Measurements from ENCODE around the gene ACOT9.
"Not testable (repeated sequence)": the region's sequence is repeated elsewhere in the genome, so short reads cannot be mapped to it uniquely, and the experiment has no call there.

The ACOT9 gene

DNA sequence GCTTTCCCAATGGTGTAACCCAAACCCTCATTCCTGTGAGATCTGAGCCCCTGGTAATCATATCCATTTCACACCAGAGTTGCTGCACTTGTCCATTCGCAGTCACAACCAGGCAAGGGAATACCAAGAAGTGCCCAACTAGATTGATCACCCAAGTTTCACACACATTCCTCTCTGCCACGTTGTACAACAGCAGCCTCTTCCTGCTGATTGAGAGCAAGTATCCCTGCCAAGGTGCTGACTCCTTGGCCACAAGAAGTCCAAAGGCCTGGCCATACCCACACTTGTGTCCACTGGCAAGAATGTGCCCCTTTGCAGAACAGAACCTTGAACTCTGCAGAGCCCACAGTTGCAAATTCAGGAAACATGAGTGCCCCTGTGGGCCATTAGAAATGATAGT, 6.5 kb upstream of the ACOT9 start:
- Mint-ChIP-seq H3K27ac (no peak overlapping the region), H3K4me3 (no peak overlapping the region), H3K36me3 (no peaks in the 10 kb centered on the region), H3K4me1 (peaks cover 5% of the 10 kb centered on the region), H3K9me3 (no peaks in the 10 kb centered on the region), H3K27me3 (no peaks in the 10 kb centered on the region)
- no peak for DNase-seq (ENCODE audit: low spot score in 2 of 2)
- ATAC-seq (ENCODE audit: low read depth), result no peak

DNA sequence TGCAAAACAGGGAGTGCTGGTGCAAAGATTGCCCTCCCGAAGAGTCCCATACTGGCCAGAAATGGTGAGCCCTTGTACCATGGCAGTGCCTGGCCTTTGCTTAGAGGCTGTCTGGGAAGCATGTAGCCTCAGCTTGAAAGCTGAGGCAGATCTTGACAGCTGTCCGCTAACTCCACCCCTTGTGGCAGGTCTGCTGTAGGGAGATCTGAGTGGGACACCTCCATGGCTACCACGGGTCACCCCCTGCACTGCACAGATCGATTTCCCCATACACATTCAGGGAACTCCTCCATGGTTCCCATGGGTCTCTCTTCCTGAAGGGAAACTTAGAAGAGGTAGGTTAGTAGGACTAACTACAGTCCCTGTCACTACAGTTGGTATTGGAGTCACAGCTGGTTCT, 6.1 kb upstream of the ACOT9 start:
- H3K4me1 Mint-ChIP-seq, result peaks cover 5% of the 10 kb centered on the region
- no peaks in the 10 kb centered on the region for H3K27me3 Mint-ChIP-seq
- DNase-seq (ENCODE audit: low spot score in 2 of 2) (no peak), ATAC-seq (ENCODE audit: low read depth) (no peak)
- no peak overlapping the region for H3K4me3 Mint-ChIP-seq
- no peaks in the 10 kb centered on the region for H3K9me3 Mint-ChIP-seq
- no peak overlapping the region for H3K27ac Mint-ChIP-seq
- no peaks in the 10 kb centered on the region for H3K36me3 Mint-ChIP-seq

DNA sequence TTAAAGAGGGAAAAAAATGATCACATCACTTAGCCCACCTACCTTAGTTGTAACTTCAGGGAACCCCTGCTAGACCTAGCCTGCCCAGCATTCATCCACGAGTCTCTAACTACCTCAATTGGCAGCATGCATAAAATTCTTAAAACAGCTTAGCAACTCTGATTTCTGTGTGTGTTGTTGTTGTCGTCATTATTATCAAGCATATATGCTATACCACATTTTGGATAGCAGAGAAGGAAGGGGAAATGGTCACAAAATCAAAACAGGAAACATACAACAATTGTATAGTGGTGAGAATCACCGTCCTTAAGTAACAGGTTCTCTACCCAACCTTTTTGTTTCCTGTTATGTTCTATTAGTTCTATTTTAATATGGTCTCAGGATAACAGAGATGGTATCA, 2.7 kb upstream of the ACOT9 start:
- Mint-ChIP-seq H3K27me3 (no peaks in the 10 kb centered on the region), H3K36me3 (no peaks in the 10 kb centered on the region), H3K27ac (peak overlapping the region; percentile 64), H3K9me3 (no peaks in the 10 kb centered on the region), H3K4me1 (peaks cover 12% of the 10 kb centered on the region), H3K4me3 (no peak overlapping the region)
- ATAC-seq (ENCODE audit: low read depth), result peak; percentile 18
- DNase-seq (ENCODE audit: low spot score in 2 of 2), result no peak

DNA sequence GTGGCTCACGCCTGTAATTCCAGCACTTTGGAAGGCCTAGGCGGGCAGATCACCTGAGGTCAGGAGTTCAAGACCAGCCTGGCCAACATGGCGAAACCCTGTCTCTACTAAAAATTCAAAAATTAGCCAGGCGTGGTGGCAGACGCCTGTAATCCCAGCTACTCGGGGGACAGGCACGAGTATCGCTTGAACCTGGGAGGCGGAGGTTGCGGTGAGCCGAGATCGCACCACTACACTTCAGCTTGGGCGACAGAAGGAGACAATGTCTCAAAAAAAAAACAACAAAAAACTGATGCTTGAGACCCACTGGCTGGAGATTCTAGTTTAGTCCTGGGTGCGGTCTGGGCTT, 521 bp upstream of the ACOT9 start:
- H3K27ac Mint-ChIP-seq, result peak overlapping the region; percentile 92
- not testable (repeated sequence) for H3K36me3 Mint-ChIP-seq; H3K27me3 Mint-ChIP-seq; DNase-seq (ENCODE audit: low spot score in 2 of 2); ATAC-seq (ENCODE audit: low read depth); H3K9me3 Mint-ChIP-seq
- peak overlapping the region; percentile 87 for H3K4me3 Mint-ChIP-seq
- H3K4me1 Mint-ChIP-seq, result peaks cover 15% of the 10 kb centered on the region

DNA sequence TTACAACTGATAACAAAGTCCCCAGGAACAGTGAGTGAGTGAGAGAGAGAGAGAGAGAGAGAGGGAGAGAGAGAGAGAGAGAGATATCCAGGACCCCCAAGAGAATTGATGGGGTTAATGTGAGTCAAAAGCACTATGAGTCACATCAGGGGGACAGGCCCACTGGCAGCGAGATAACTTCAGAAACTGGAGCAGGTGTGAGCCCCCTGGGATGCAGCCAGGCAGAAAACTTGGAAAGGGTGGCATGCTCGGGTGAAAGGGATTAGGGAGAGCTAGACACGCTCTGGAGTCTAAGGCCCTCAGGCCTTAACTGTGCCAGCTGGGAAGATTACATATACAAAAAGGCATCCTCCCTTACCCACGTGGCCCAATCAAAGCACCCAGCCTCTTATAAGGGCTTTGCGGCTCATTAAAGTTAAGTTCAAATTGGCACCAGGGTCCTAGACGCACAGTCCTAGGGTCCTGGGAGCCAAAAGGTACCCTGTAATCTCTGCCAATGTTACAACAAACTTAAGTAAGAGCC, 841 bp downstream of the ACOT9 start:
- no peaks in the 10 kb centered on the region for H3K27me3 Mint-ChIP-seq
- no peaks in the 10 kb centered on the region for H3K9me3 Mint-ChIP-seq
- H3K27ac Mint-ChIP-seq, result peak overlapping the region; percentile 92
- DNase-seq (ENCODE audit: low spot score in 2 of 2), result no peak
- peak overlapping the region; percentile 87 for H3K4me3 Mint-ChIP-seq
- ATAC-seq (ENCODE audit: low read depth), result no peak
- H3K4me1 Mint-ChIP-seq, result peaks cover 15% of the 10 kb centered on the region
- peaks cover 2% of the 10 kb centered on the region for H3K36me3 Mint-ChIP-seq

DNA sequence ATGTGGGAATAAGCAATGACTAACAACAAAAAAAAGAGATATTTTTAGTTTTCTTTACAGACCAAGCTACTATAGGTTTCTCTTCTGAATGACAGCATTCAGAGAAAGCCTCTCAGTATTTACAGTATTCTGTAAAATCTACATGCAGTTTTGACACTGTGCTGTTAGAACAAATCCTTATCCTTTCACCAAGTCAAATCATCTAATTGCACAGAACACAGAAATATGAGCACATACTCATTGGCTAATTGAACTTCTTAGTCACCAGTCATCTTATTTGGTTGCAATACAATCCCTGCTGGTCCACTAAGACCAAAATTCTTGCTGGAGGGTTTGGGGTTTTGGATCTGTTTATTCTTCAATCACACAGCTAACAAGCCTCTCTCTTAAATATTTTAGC, 5.7 kb downstream of the ACOT9 start:
- no peaks in the 10 kb centered on the region for H3K9me3 Mint-ChIP-seq
- H3K36me3 Mint-ChIP-seq, result peaks cover 5% of the 10 kb centered on the region
- H3K4me1 Mint-ChIP-seq, result peaks cover 16% of the 10 kb centered on the region
- ATAC-seq (ENCODE audit: low read depth) (no peak), DNase-seq (ENCODE audit: low spot score in 2 of 2) (no peak)
- H3K4me3 Mint-ChIP-seq, result no peak overlapping the region
- H3K27me3 Mint-ChIP-seq, result no peaks in the 10 kb centered on the region
- H3K27ac Mint-ChIP-seq, result no peak overlapping the region

DNA sequence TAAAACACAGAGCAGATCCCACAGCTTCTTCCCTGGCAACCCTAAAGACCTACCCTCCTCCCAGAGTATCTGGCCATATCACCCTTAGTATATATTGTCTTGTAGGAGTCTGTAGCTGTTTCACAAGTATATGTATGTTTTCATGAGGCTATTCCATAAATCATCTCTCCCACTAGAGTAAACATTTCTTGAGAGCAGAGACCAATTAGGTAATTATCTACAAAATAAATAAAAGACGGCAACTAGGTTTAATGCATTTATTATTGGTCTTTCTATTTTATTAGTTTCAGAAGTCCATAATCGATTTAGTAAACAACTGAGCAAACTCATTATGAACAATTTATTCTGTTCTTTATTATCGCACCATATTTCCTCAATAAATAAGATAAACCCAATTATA, 7.0 kb downstream of the ACOT9 start:
- Mint-ChIP-seq H3K9me3 (no peaks in the 10 kb centered on the region), H3K27me3 (no peaks in the 10 kb centered on the region), H3K4me3 (no peak overlapping the region), H3K27ac (no peak overlapping the region), H3K36me3 (peaks cover 10% of the 10 kb centered on the region), H3K4me1 (peaks cover 9% of the 10 kb centered on the region)
- ATAC-seq (ENCODE audit: low read depth) (no peak), DNase-seq (ENCODE audit: low spot score in 2 of 2) (no peak)

DNA sequence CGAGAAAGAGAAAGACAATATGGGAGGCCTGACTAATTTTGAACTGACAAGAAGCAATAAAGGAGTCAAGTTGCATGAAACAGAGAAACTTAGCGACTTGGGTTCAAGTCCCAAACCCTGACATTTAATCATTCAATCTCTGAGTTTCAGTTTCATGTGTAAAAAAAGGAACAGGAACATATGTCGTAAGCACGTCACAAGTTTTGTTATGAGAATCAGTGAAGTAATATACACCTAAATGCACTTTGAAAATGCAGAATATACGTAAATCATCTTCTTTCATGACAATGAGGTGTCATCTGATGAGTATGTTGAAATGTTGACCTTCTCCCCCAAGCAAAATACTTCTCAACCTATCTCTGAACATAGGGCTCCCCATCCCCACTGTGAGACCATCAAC, 10.4 kb downstream of the ACOT9 start:
- H3K27ac Mint-ChIP-seq, result peak overlapping the region; percentile 84
- DNase-seq (ENCODE audit: low spot score in 2 of 2), result peak in 1 of 2 donors; percentile 15

DNA sequence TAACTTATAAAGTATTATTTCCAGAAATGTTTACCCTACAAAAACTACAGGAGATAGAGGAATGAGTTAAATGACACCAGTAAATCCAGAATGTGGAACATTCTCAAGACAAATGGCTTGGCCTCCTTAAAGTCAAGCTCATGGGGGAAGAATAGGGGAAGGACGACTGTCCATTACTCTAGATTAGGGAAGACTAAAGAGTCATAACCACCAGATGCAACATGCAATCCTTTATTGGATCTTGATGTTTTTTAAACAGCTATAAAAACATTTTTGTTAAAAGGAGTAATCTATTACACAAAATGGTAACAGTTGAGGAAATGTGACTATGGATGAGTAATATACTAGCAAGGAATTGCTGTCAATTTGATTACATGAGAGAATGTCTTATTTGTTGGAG, 11.1 kb downstream of the ACOT9 start:
- no peak for ATAC-seq (ENCODE audit: low read depth)
- H3K9me3 Mint-ChIP-seq, result no peaks in the 10 kb centered on the region
- peak overlapping the region; percentile 84 for H3K27ac Mint-ChIP-seq
- H3K4me3 Mint-ChIP-seq, result no peak overlapping the region
- H3K27me3 Mint-ChIP-seq, result no peaks in the 10 kb centered on the region
- H3K36me3 Mint-ChIP-seq, result peaks cover 14% of the 10 kb centered on the region
- H3K4me1 Mint-ChIP-seq, result peaks cover 6% of the 10 kb centered on the region
- no peak for DNase-seq (ENCODE audit: low spot score in 2 of 2)

More for the DNA sequence above, 10.4 kb downstream of the ACOT9 start:
- Mint-ChIP-seq H3K27me3 (no peaks in the 10 kb centered on the region), H3K4me3 (peak overlapping the region; percentile 2), H3K9me3 (no peaks in the 10 kb centered on the region), H3K36me3 (peaks cover 14% of the 10 kb centered on the region), H3K4me1 (peaks cover 6% of the 10 kb centered on the region)
- ATAC-seq (ENCODE audit: low read depth), result peak; percentile 94

DNA sequence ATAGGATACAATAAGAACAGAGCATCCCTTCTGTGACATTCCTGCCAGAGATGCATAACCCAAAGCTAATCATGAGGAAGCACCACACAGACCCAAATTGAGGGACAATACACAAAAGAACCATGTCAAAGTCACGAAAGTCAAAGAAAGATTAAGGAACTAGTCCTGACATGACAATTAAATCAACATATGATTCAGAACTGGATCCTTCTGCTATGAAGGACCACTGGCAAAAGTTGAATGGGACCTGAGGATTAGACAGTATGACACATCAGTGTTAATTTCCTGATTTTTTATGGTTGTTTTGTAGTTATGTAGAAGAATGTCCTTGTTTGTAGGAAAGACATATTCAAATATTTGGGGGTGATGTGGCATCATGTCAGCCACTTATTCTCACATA, 13.9 kb downstream of the ACOT9 start:
- no peak overlapping the region for H3K4me3 Mint-ChIP-seq
- H3K36me3 Mint-ChIP-seq, result peaks cover 17% of the 10 kb centered on the region
- ATAC-seq (ENCODE audit: low read depth) (no peak), DNase-seq (ENCODE audit: low spot score in 2 of 2) (no peak)
- H3K27ac Mint-ChIP-seq, result peak overlapping the region; percentile 57
- no peaks in the 10 kb centered on the region for H3K27me3 Mint-ChIP-seq
- H3K9me3 Mint-ChIP-seq, result no peaks in the 10 kb centered on the region
- peaks cover 9% of the 10 kb centered on the region for H3K4me1 Mint-ChIP-seq

DNA sequence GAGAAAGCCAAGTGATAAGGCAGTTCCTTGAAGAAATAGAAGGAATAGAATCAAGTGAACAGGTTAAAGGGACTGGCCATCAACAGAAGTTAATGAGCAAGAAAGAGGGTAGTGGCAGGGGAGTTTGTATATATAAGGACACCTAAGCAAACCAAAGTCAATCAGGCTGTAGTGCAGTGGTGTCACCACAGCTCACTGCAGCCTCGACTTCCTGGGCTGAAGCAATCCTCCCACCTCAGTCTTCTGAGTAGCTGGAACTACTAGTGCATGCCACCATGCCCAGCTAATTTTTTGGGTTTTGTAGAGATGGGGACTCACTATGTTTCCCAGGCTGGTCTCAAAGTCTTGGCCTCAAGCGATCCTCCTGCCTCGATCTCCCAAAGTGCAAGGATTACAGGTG, 15.9 kb downstream of the ACOT9 start:
- Mint-ChIP-seq H3K27me3 (no peaks in the 10 kb centered on the region), H3K9me3 (no peaks in the 10 kb centered on the region), H3K36me3 (peaks cover 17% of the 10 kb centered on the region), H3K4me3 (no peak overlapping the region), H3K4me1 (peaks cover 2% of the 10 kb centered on the region), H3K27ac (no peak overlapping the region)
- DNase-seq (ENCODE audit: low spot score in 2 of 2) (no peak), ATAC-seq (ENCODE audit: low read depth) (no peak)

DNA sequence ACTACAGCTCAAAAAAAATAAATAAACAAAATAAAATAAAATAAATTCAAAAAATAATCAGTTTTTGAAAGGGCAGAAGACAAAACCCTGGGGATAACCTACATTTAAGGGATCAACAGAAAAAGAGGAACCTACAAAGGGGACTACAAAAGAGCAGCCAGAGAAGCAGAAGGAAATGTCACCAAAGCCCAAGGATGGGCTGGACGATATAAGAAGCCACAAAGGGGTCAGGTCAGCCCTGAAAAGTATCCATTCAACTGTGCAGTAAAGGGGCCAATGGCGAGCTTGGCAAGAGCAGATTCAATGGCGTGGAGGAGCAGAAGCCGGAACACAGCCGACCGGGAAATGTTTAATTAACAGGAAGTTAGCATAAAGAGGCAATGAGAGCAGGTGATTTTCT, 16.9 kb downstream of the ACOT9 start:
- Mint-ChIP-seq H3K4me1 (peaks cover 2% of the 10 kb centered on the region), H3K9me3 (no peaks in the 10 kb centered on the region), H3K27me3 (no peaks in the 10 kb centered on the region), H3K4me3 (peak overlapping the region; percentile 62), H3K27ac (peak overlapping the region; percentile 5), H3K36me3 (peaks cover 13% of the 10 kb centered on the region)
- no peak for DNase-seq (ENCODE audit: low spot score in 2 of 2)
- ATAC-seq (ENCODE audit: low read depth), result peak; percentile 48

DNA sequence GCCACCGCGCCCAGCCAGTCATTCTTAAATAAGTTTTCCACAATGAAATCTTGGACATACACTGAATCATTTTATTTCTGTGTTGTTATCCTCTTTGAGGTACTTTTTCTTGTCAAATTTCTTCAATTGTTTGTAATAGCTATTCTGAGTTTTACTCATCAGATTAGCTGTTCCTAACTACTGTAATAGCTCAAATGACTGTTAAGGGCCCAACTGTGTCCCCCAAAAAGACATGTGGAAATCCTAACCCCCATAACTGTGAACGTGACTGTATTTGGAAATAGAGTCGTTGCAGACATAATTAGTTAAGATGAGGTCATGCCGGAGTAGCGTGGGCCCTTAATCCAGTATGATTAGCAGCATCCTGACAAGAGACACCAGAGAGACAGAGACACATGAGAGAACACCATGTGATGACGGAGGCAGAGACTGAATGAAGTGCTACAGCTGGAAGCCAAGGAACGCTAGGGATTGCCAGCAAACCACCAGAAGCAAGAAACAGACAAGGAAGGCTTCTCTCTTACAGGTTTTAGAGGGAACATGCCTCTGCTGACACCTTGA, 22.9 kb downstream of the ACOT9 start:
- H3K36me3 Mint-ChIP-seq, result peaks cover 20% of the 10 kb centered on the region
- no peak overlapping the region for H3K27ac Mint-ChIP-seq
- no peaks in the 10 kb centered on the region for H3K27me3 Mint-ChIP-seq
- DNase-seq (ENCODE audit: low spot score in 2 of 2) (no peak), ATAC-seq (ENCODE audit: low read depth) (no peak)
- no peaks in the 10 kb centered on the region for H3K4me1 Mint-ChIP-seq
- no peaks in the 10 kb centered on the region for H3K9me3 Mint-ChIP-seq
- no peak overlapping the region for H3K4me3 Mint-ChIP-seq

DNA sequence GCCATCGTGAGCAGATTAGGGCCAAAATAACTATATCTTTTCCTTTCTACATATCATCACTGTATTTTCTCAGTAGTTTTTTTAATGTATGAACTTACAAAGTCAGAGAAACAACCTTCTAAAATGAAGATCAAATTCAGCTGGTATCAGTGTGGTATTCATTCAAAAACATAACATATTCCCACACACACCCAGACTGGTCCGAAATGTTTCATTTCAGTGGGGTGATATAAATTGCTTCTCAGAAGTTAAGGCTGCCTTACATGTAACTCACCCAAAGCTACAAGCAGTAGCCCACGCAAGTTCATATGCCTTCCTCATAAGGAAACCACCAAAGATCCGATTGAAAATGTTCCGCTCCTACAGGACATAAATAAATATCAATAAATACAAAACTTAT, 37.8 kb downstream of the ACOT9 start:
- H3K4me1 Mint-ChIP-seq, result no peaks in the 10 kb centered on the region
- peaks cover 8% of the 10 kb centered on the region for H3K36me3 Mint-ChIP-seq
- H3K27ac Mint-ChIP-seq, result no peak overlapping the region
- no peak for DNase-seq (ENCODE audit: low spot score in 2 of 2)
- H3K27me3 Mint-ChIP-seq, result no peaks in the 10 kb centered on the region
- H3K9me3 Mint-ChIP-seq, result no peaks in the 10 kb centered on the region
- ATAC-seq (ENCODE audit: low read depth), result no peak
- no peak overlapping the region for H3K4me3 Mint-ChIP-seq

DNA sequence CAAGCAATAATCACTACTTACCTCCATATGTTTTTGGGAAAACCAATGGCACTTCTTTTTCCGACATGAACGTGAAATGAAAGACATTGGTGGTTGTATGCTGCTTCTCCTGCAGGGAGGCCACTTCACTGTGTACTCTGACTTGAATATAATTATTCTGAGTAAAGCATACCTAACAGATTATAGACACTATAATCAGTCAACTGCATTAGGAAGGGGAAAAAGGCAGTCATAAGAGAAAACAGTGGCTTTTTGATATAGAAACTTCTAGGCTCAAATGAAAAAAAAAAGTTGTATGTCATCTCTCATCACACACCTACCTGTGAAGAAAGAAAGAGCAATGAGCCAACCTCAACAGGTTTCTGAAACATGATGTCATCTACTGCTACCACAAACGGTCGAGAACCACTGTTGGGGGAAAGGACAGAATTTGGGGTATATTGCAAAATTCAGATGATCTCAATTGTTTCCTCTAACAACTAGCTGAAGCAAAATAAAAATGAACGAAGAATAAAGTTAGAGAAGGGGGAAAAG, 38.3 kb downstream of the ACOT9 start:
- DNase-seq (ENCODE audit: low spot score in 2 of 2), result no peak
- Mint-ChIP-seq H3K4me1 (no peaks in the 10 kb centered on the region), H3K36me3 (peaks cover 8% of the 10 kb centered on the region), H3K27me3 (no peaks in the 10 kb centered on the region), H3K4me3 (no peak overlapping the region), H3K27ac (no peak overlapping the region), H3K9me3 (no peaks in the 10 kb centered on the region)
- no peak for ATAC-seq (ENCODE audit: low read depth)

Data from memory B cell (primary cell).